HepG2 (cell line): ENCODE measurements around the gene UNC93A. TPM values are rescaled to one million over a fixed set of nuclear protein-coding genes. Genes with fewer than 3 reads are reported as not detected.
"Not testable (repeated sequence)": the region's sequence is repeated elsewhere in the genome, so short reads cannot be mapped to it uniquely, and the experiment has no call there.

ENCODE experiments used
- ELF1 ChIP-seq: sonication (generic); formaldehyde crosslinking; IDR thresholded peaks from 2 replicates; pipeline ENCODE4 v1.4.0; 2020; ENCODE audit warnings: missing genetic modification reagents
- FOSL2 ChIP-seq: sonication (generic); formaldehyde crosslinking; IDR thresholded peaks from 2 replicates; pipeline ENCODE4 v1.4.0; 2020; ENCODE audit warnings: missing genetic modification reagents
- GABPA ChIP-seq, 2 experiments: IDR thresholded peaks; 2 replicates each; pipeline ENCODE4 v1.6.1; 2011 to 2016; ENCODE audit warnings: low read depth in 2 of 2, low read length in 1 of 2, missing biosample characterization in 1 of 2, missing genetic modification characterization in 1 of 2
- HDAC2 ChIP-seq: sonication (generic); formaldehyde crosslinking; IDR thresholded peaks from 2 replicates; pipeline ENCODE4 v1.4.0; 2020; ENCODE audit warnings: missing genetic modification reagents
- HOMEZ ChIP-seq: IDR thresholded peaks from 2 replicates; pipeline ENCODE4 v1.6.1; 2016; ENCODE audit warnings: low read depth
- KLF16 ChIP-seq, 2 experiments: sonication (generic) in 1 of 2; formaldehyde crosslinking in 1 of 2; IDR thresholded peaks; 2 replicates each; pipeline versions ENCODE4 v1.6.1 to v1.8.0; 2016 to 2023; ENCODE audit warnings: missing genetic modification reagents in 2 of 2, missing compliant biosample characterization in 1 of 2
- RNF2 ChIP-seq: fragments of 450-650 bp; conservative IDR thresholded peaks from 2 replicates; pipeline ENCODE4 v1.6.1; 2016; ENCODE audit warnings: low read depth
- SSRP1 ChIP-seq: IDR thresholded peaks from 2 replicates; pipeline ENCODE4 v1.6.1; 2016; ENCODE audit warnings: control low read depth
- TCF7 ChIP-seq: sonication (generic); IDR thresholded peaks from 2 replicates; pipeline ENCODE4 v1.6.1; 2016; ENCODE audit warnings: antibody characterized with exemption, low read depth
- TFAP4 ChIP-seq: sonication (generic); IDR thresholded peaks from 2 replicates; pipeline ENCODE4 v1.6.1; 2016; ENCODE audit warnings: low read depth, borderline replicate concordance
- TFDP1 ChIP-seq: IDR thresholded peaks from 2 replicates; pipeline ENCODE4 v1.6.1; 2016; ENCODE audit warnings: missing compliant biosample characterization, missing genetic modification reagents, borderline replicate concordance
- THAP11 ChIP-seq: IDR thresholded peaks from 2 replicates; pipeline ENCODE4 v1.6.1; 2016; ENCODE audit warnings: missing biosample characterization, missing genetic modification reagents
- ZHX2 ChIP-seq, 2 experiments: sonication (generic) in 1 of 2; formaldehyde crosslinking in 1 of 2; IDR thresholded peaks; 2 replicates each; pipeline versions ENCODE4 v1.6.1 to v1.9.0; 2014 to 2022; ENCODE audit warnings: antibody characterized with exemption in 1 of 2, borderline replicate concordance in 1 of 2, inconsistent platforms in 1 of 2, low read depth in 1 of 2, missing genetic modification reagents in 1 of 2
- ZNF605 ChIP-seq: sonication (generic); formaldehyde crosslinking; IDR thresholded peaks from 2 replicates; pipeline ENCODE4 v1.8.0; 2022; ENCODE audit warnings: mild to moderate bottlenecking, missing genetic modification reagents
- ZNF770 ChIP-seq: sonication (generic); formaldehyde crosslinking; IDR thresholded peaks from 2 replicates; pipeline ENCODE4 v1.5.0; 2020; ENCODE audit warnings: mild to moderate bottlenecking, missing genetic modification reagents
- ZNF792 ChIP-seq: IDR thresholded peaks from 2 replicates; pipeline ENCODE4 v1.6.1; 2016
- polyA plus RNA-seq, 8 experiments: library from polyadenylated mRNA; depleted of rRNA in 3 of 8; stranded (reverse) in 7 of 8; unstranded in 1 of 8; fragments of >200 nt; fragmentation: Illumina TruSeq in 4 of 8; extraction: Trizol in 4 of 8; gene quantifications; 2 replicates each; pipeline versions ENCODE4 v1.2.1 to v1.2.3, GENCODE V29; 2011 to 2016; ENCODE audit warnings: low read depth in 4 of 8, missing spikeins in 1 of 8, mixed read lengths in 1 of 8; ENCODE audit not compliant: insufficient read depth in 1 of 8
- total RNA-seq, 5 experiments: library from RNA; depleted of rRNA; stranded (reverse); fragments of >200 nt; fragmentation: Illumina TruSeq; extraction: Trizol; gene quantifications; 2 replicates each; pipeline ENCODE4 v1.2.3, GENCODE V29; 2016; ENCODE audit warnings: low read depth in 1 of 5

UNC93A gene
- total and polyA plus RNA-seq, 2 of the 13 experiments (the other 11 are each of a cell fraction or from before 2014, with no cell fraction given): 11.0 to 42.7 TPM

GRCh38 chr6:167241321-167242134, 49.6 kb upstream of the UNC93A start (continued):
- TF ChIP-seq HOMEZ (CRISPR knock-in tag) (peak; percentile 69), ZHX2 (IDR thresholded peaks at IDR 0.05; ENCODE audit: low read depth) (0 out of 2 replicates have a peak, but pooled peaks have one; percentile 23), ZNF792 (CRISPR knock-in tag) (peak; percentile 43; the same call in 1 of the 2 replicates), RNF2 (0 out of 2 replicates have a peak, but pooled peaks have one; percentile 48), ZNF605 (CRISPR knock-in tag) (peak; percentile 3; the same call in 1 of the 2 replicates), HDAC2 (CRISPR knock-in tag) (peak; percentile 20; the same call in 1 of the 2 replicates), SSRP1 (CRISPR knock-in tag) (peak; percentile 74), TFAP4 (peak; percentile 92), ZNF770 (CRISPR knock-in tag) (peak; percentile 23; the same call in 1 of the 2 replicates), FOSL2 (CRISPR knock-in tag) (peak; percentile 70), GABPA (CRISPR knock-in tag; IDR thresholded peaks at IDR 0.05; ENCODE audit: low read depth) (0 out of 2 replicates have a peak, but pooled peaks have one; percentile 43), THAP11 (peak; percentile 54; the same call in 1 of the 2 replicates), TCF7 (peak; percentile 83), ELF1 (0 out of 2 replicates have a peak, but pooled peaks have one; percentile 32), TFDP1 (CRISPR knock-in tag) (peak; percentile 56; the same call in 1 of the 2 replicates), KLF16 (CRISPR knock-in tag; IDR thresholded peaks at IDR 0.05) (peak in 1 of 2 experiments; percentile 47; a peak in 1 of 4 replicates)
- TF ChIP-seq ZHX2 (CRISPR knock-in tag; IDR thresholded peaks at IDR 0.05; ENCODE audit: borderline replicate concordance); GABPA (IDR thresholded peaks at IDR 0.05; ENCODE audit: low read depth, low read length): not testable (repeated sequence)
